Keratinocyte (primary cell): ENCODE results near the gene RNF130. TPM values are rescaled to one million over a fixed set of nuclear protein-coding genes. Genes with fewer than 3 reads are reported as not detected.

Experiments
- DNase-seq: peaks from one replicate; pipeline ENCODE4 v3.0.0-alpha.2; 2011; ENCODE audit warnings: low read depth, missing footprints, low spot score
- FAIRE-seq: peaks from 2 replicates; lab custom pipeline; 2011; peaks lifted over from hg19 to GRCh38; lab: Jason Lieb, UNC
- H2AFZ ChIP-seq: 2 replicates; pipeline ENCODE4 v1.6.0; 2012; ENCODE audit warnings: low read length, control low read depth, inconsistent platforms; ENCODE audit not compliant: control insufficient read depth
- H3K27ac ChIP-seq: 2 replicates; pipeline ENCODE4 v1.5.1; 2011; ENCODE audit warnings: low read length; ENCODE audit not compliant: control insufficient read depth, insufficient read depth
- H3K27me3 ChIP-seq: 3 replicates; pipeline ENCODE4 v1.6.0; 2011; ENCODE audit warnings: low read length; ENCODE audit not compliant: control insufficient read depth, insufficient read depth; ENCODE audit errors: extremely low read depth
- H3K36me3 ChIP-seq, 2 experiments: 2 replicates in 1 of 2; 3 replicates in 1 of 2; pipeline ENCODE4 v1.5.1; 2011; ENCODE audit warnings: low read length in 2 of 2, mild to moderate bottlenecking in 1 of 2; ENCODE audit not compliant: control insufficient read depth in 2 of 2, insufficient read depth in 2 of 2; ENCODE audit errors: extremely low read depth in 1 of 2
- H3K4me1 ChIP-seq: 3 replicates; pipeline ENCODE4 v1.5.1; 2011; ENCODE audit warnings: low read length; ENCODE audit not compliant: control insufficient read depth, insufficient read depth; ENCODE audit errors: extremely low read depth
- H3K4me2 ChIP-seq: 3 replicates; pipeline ENCODE4 v1.6.0; 2011; ENCODE audit warnings: low read depth, low read length; ENCODE audit not compliant: control insufficient read depth, insufficient read depth; ENCODE audit errors: extremely low read depth
- H3K4me3 ChIP-seq, 3 experiments: fragments of 200-600 bp in 1 of 3; sonication (generic) in 1 of 3; 2 replicates in 2 of 3; 3 replicates in 1 of 3; pipeline ENCODE4 v1.5.1; 2011 to 2016; ENCODE audit warnings: low read length in 3 of 3, mild to moderate bottlenecking in 3 of 3, control low read depth in 2 of 3, inconsistent platforms in 1 of 3, low read depth in 1 of 3, mixed read lengths in 1 of 3, mixed run types in 1 of 3, moderate library complexity in 1 of 3; ENCODE audit not compliant: control insufficient read depth in 2 of 3, insufficient read depth in 2 of 3; ENCODE audit errors: extremely low read depth in 1 of 3
- H3K79me2 ChIP-seq: 2 replicates; pipeline ENCODE4 v1.6.0; 2012; ENCODE audit warnings: low read length; ENCODE audit not compliant: control insufficient read depth, insufficient read depth
- H3K9ac ChIP-seq: 3 replicates; pipeline ENCODE4 v1.6.0; 2011; ENCODE audit warnings: low read length; ENCODE audit not compliant: control insufficient read depth, insufficient read depth; ENCODE audit errors: extremely low read depth
- H3K9me1 ChIP-seq: 3 replicates; pipeline ENCODE4 v1.6.0; 2011; ENCODE audit warnings: low read length; ENCODE audit not compliant: control insufficient read depth, insufficient read depth; ENCODE audit errors: extremely low read depth
- H3K9me3 ChIP-seq: 2 replicates; pipeline ENCODE4 v1.5.1; 2012; ENCODE audit warnings: low read depth, low read length; ENCODE audit not compliant: control insufficient read depth
- H4K20me1 ChIP-seq: 3 replicates; pipeline ENCODE4 v1.6.0; 2011; ENCODE audit warnings: low read length; ENCODE audit not compliant: control insufficient read depth, insufficient read depth; ENCODE audit errors: extremely low read depth
- CTCF ChIP-seq, 3 experiments: IDR thresholded peaks in 1 of 3; conservative IDR thresholded peaks in 1 of 3; optimal IDR thresholded peaks in 1 of 3; 2 replicates in 2 of 3; 3 replicates in 1 of 3; pipeline versions ENCODE3 to v1.5.1; 2011; ENCODE audit warnings: low read length in 3 of 3, mild to moderate bottlenecking in 3 of 3, moderate library complexity in 2 of 3, control low read depth in 1 of 3, inconsistent platforms in 1 of 3; ENCODE audit not compliant: insufficient read depth in 2 of 3; ENCODE audit errors: extremely low read depth in 1 of 3
- EZH2 ChIP-seq: IDR thresholded peaks from one replicate; pipeline ENCODE4 v1.6.1; 2012; ENCODE audit warnings: inconsistent platforms, mild to moderate bottlenecking, low read length, moderate library complexity
- dilution Hi-C: fragments of 300-500 bp; cut with MboI; formaldehyde crosslinking; loops from one replicate; pipeline ENCODE4 v1.7.0; 2020; ENCODE audit warnings: low sequenced_read_pairs; ENCODE audit not compliant: extremely low pct_ligation_motif_present
- polyA plus RNA-seq, 5 experiments: library from polyadenylated mRNA; depleted of rRNA in 3 of 5; stranded (reverse) in 3 of 5; stranded (forward) in 1 of 5; unstranded in 1 of 5; fragments of >200 nt; gene quantifications; 1 replicate in 1 of 5; 2 replicates in 3 of 5; 3 replicates in 1 of 5; pipeline versions ENCODE4 v1.2.1 to v1.2.3, GENCODE V29; 2011 to 2012; ENCODE audit warnings: missing spikeins in 2 of 5, low read depth in 1 of 5, low replicate concordance in 1 of 5

RNF130 gene
- polyA plus RNA-seq, 1 donor (not counting 4 experiments of a cell fraction or from before 2014, with no cell fraction given), result 20.0 TPM

- no peaks in the 10 kb centered on the region for H3K79me2 ChIP-seq
- TF ChIP-seq EZH2 (no peak), CTCF (optimal IDR thresholded peaks at IDR 0.05 in 1 of 3, IDR thresholded peaks at IDR 0.05 in 1 of 3, conservative IDR thresholded peaks at IDR 0.05 in 1 of 3; ENCODE audit: extremely low read depth in 1 of 3, insufficient read depth in 2 of 3, low read length in 3 of 3) (no peak)
- no peak overlapping the region for H2AFZ ChIP-seq
- no peaks in the 10 kb centered on the region for H3K27me3 ChIP-seq
- dilution Hi-C loops, result no loop called here
- no peaks in the 10 kb centered on the region for H3K9me1 ChIP-seq
- H3K4me3 ChIP-seq, result no peak overlapping the region
- H3K4me1 ChIP-seq, result no peaks in the 10 kb centered on the region
- H3K9ac ChIP-seq, result no peak overlapping the region
- FAIRE-seq (no peak), DNase-seq (no peak)
- H4K20me1 ChIP-seq, result no peaks in the 10 kb centered on the region
- no peak overlapping the region for H3K4me2 ChIP-seq
- no peak overlapping the region for H3K27ac ChIP-seq
- H3K36me3 ChIP-seq, result no peaks in the 10 kb centered on the region
- no peaks in the 10 kb centered on the region for H3K9me3 ChIP-seq
Observed at GRCh38 chr5:179986328-179986727, 85.2 kb downstream of the RNF130 start.

- Histone ChIP-seq H3K27ac (no peak overlapping the region), H4K20me1 (no peaks in the 10 kb centered on the region), H3K4me3 (no peak overlapping the region), H3K79me2 (no peaks in the 10 kb centered on the region), H3K9me1 (no peaks in the 10 kb centered on the region), H3K27me3 (no peaks in the 10 kb centered on the region), H2AFZ (no peak overlapping the region), H3K9me3 (no peaks in the 10 kb centered on the region), H3K4me2 (no peak overlapping the region), H3K9ac (no peak overlapping the region), H3K4me1 (no peaks in the 10 kb centered on the region), H3K36me3 (peaks cover 0 to 1% of the 10 kb centered on the region in 2 experiments)
- no peak for DNase-seq
- TF ChIP-seq CTCF (optimal IDR thresholded peaks at IDR 0.05 in 1 of 3, IDR thresholded peaks at IDR 0.05 in 1 of 3, conservative IDR thresholded peaks at IDR 0.05 in 1 of 3; ENCODE audit: extremely low read depth in 1 of 3, insufficient read depth in 2 of 3, low read length in 3 of 3), result no peak
- TF ChIP-seq EZH2, result no peak
- dilution Hi-C loops, result no loop called here
- FAIRE-seq, result no peak
Observed at GRCh38 chr5:179981636-179982035, 89.9 kb downstream of the RNF130 start.
